Astrocyte (in vitro differentiated cells and primary cell): ENCODE measurements around the gene BTBD3. TPM values are rescaled to one million over a fixed set of nuclear protein-coding genes. Genes with fewer than 3 reads are reported as not detected.

ENCODE experiments used
- DNase-seq: peaks from one replicate; pipeline ENCODE4 v3.0.0-alpha.2; 2010; ENCODE audit warnings: low read depth
- FAIRE-seq: peaks from 2 replicates; lab custom pipeline; 2011; peaks lifted over from hg19 to GRCh38; lab: Jason Lieb, UNC
- H2AFZ ChIP-seq: 2 replicates; pipeline ENCODE4 v1.6.0; 2012; ENCODE audit warnings: low read depth, low read length, inconsistent platforms
- H3K27ac ChIP-seq: 2 replicates; pipeline ENCODE4 v1.5.1; 2011; ENCODE audit warnings: low read depth, low read length, inconsistent platforms
- H3K27me3 ChIP-seq: 2 replicates; pipeline ENCODE4 v1.6.0; 2011; ENCODE audit warnings: low read length, inconsistent platforms; ENCODE audit not compliant: insufficient read depth
- H3K36me3 ChIP-seq: 2 replicates; pipeline ENCODE4 v1.5.1; 2011; ENCODE audit warnings: low read length, inconsistent platforms; ENCODE audit not compliant: insufficient read depth
- H3K4me1 ChIP-seq: 2 replicates; pipeline ENCODE4 v1.5.1; 2011; ENCODE audit warnings: low read length, inconsistent platforms; ENCODE audit not compliant: insufficient read depth
- H3K4me2 ChIP-seq: 2 replicates; pipeline ENCODE4 v1.6.0; 2012; ENCODE audit warnings: low read length, inconsistent platforms
- H3K4me3 ChIP-seq: 2 replicates; pipeline ENCODE4 v1.5.1; 2011; ENCODE audit warnings: low read depth, mild to moderate bottlenecking, low read length, inconsistent platforms; ENCODE audit not compliant: insufficient read depth
- H3K79me2 ChIP-seq: 2 replicates; pipeline ENCODE4 v1.6.0; 2012; ENCODE audit warnings: mild to moderate bottlenecking, low read length, inconsistent platforms; ENCODE audit not compliant: insufficient read depth
- H3K9ac ChIP-seq: 2 replicates; pipeline ENCODE4 v1.6.0; 2012; ENCODE audit warnings: mild to moderate bottlenecking, low read length, inconsistent platforms
- H3K9me3 ChIP-seq: 2 replicates; pipeline ENCODE4 v1.5.1; 2012; ENCODE audit warnings: low read depth, mild to moderate bottlenecking, low read length, inconsistent platforms; ENCODE audit not compliant: insufficient read depth
- H4K20me1 ChIP-seq: 2 replicates; pipeline ENCODE4 v1.6.0; 2012; ENCODE audit warnings: low read length, inconsistent platforms; ENCODE audit not compliant: insufficient read depth
- H3K27ac Mint-ChIP-seq: one replicate; pipeline ENCODE4 v1.8.0; 2021; ENCODE audit warnings: mild to moderate bottlenecking, mixed read lengths; ENCODE audit not compliant: unreplicated experiment
- H3K27me3 Mint-ChIP-seq: one replicate; pipeline ENCODE4 v1.8.0; 2021; ENCODE audit warnings: low read depth, mixed read lengths; ENCODE audit not compliant: unreplicated experiment
- H3K36me3 Mint-ChIP-seq: one replicate; pipeline ENCODE4 v1.8.0; 2021; ENCODE audit warnings: low read depth, mixed read lengths; ENCODE audit not compliant: unreplicated experiment
- H3K4me1 Mint-ChIP-seq: one replicate; pipeline ENCODE4 v1.8.0; 2021; ENCODE audit warnings: low read depth, mixed read lengths; ENCODE audit not compliant: unreplicated experiment
- H3K4me3 Mint-ChIP-seq: one replicate; pipeline ENCODE4 v1.8.0; 2021; ENCODE audit warnings: mild to moderate bottlenecking, moderate library complexity, mixed read lengths; ENCODE audit not compliant: unreplicated experiment
- H3K9me3 Mint-ChIP-seq: one replicate; pipeline ENCODE4 v1.8.0; 2021; ENCODE audit warnings: mild to moderate bottlenecking, mixed read lengths; ENCODE audit not compliant: unreplicated experiment
- EZH2 ChIP-seq: IDR thresholded peaks from 2 replicates; pipeline ENCODE4 v1.6.1; 2012; ENCODE audit warnings: mild to moderate bottlenecking, low read length, inconsistent platforms; ENCODE audit not compliant: insufficient read depth
- total RNA-seq: library from RNA; stranded (reverse); gene quantifications from 2 replicates; pipeline ENCODE4 v1.2.1, GENCODE V29; 2021
- TF ChIP-seq, protein P1 (sequence below): IDR thresholded peaks from 2 replicates; pipeline ENCODE4 v1.5.1; 2011; ENCODE audit warnings: low read depth, mild to moderate bottlenecking, inconsistent platforms, low read length, moderate library complexity; ENCODE audit not compliant: insufficient read depth

The BTBD3 gene
- total RNA-seq, 1 donor from 2014 or later = 35.9 TPM

DNA sequence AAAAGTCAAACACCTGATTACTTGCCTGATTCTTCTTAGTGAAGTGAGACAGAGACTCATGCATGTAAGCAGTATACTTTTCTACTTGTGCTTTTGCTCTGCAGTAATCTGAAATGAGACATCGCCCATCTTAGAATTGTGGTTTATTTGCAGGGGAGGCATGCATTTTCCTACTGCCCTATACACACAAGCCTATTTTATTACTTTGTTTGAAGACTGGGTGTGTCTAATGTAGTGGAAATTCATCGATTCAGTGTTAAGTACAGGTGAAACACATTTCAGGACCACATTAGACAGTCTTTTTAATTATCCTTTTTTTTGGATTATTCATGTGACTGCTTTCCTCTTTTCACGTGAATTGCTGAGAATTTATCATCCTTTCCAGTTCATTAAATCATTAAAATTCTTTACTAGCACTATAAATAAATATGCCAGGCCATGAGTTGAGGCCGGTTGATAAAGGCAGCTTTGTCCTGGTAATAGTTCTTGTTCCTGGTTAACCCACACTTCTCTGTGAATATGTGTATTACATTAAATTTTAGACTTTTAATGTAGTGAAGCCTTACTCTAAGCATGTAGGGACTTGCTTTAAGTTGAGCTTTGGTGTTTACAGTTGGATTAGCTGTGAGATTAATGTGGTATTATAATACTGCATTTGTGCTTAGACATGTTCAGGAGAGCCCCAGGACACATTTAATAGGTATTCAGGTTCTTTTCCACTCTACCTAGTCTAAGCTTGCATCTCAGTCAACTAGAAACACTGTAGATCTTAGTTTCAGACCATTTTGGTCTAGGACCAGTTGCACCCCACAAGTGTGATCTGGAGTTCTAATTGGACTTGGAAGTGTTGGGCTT is 10.8 kb upstream of the BTBD3 start:
- Mint-ChIP-seq H3K4me3 (no peak overlapping the region), H3K27ac (no peak overlapping the region), H3K9me3 (no peaks in the 10 kb centered on the region), H3K27me3 (no peaks in the 10 kb centered on the region), H3K36me3 (no peaks in the 10 kb centered on the region), H3K4me1 (peaks cover 41% of the 10 kb centered on the region)
- peaks cover 9% of the 10 kb centered on the region for H3K4me1 ChIP-seq
- no peak overlapping the region for H3K27ac ChIP-seq
- TF ChIP-seq, protein P1, sequence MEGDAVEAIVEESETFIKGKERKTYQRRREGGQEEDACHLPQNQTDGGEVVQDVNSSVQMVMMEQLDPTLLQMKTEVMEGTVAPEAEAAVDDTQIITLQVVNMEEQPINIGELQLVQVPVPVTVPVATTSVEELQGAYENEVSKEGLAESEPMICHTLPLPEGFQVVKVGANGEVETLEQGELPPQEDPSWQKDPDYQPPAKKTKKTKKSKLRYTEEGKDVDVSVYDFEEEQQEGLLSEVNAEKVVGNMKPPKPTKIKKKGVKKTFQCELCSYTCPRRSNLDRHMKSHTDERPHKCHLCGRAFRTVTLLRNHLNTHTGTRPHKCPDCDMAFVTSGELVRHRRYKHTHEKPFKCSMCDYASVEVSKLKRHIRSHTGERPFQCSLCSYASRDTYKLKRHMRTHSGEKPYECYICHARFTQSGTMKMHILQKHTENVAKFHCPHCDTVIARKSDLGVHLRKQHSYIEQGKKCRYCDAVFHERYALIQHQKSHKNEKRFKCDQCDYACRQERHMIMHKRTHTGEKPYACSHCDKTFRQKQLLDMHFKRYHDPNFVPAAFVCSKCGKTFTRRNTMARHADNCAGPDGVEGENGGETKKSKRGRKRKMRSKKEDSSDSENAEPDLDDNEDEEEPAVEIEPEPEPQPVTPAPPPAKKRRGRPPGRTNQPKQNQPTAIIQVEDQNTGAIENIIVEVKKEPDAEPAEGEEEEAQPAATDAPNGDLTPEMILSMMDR = no peak
- TF ChIP-seq EZH2 = no peak
- no peaks in the 10 kb centered on the region for H3K9me3 ChIP-seq
- H3K9ac ChIP-seq = no peak overlapping the region
- no peaks in the 10 kb centered on the region for H3K36me3 ChIP-seq
- H3K4me3 ChIP-seq = no peak overlapping the region
- FAIRE-seq = no peak
- DNase-seq = peak; percentile 25
- H4K20me1 ChIP-seq = peaks cover 23% of the 10 kb centered on the region
- no peak overlapping the region for H2AFZ ChIP-seq
- H3K79me2 ChIP-seq = peaks cover 96% of the 10 kb centered on the region
- H3K27me3 ChIP-seq = no peaks in the 10 kb centered on the region
- no peak overlapping the region for H3K4me2 ChIP-seq

DNA sequence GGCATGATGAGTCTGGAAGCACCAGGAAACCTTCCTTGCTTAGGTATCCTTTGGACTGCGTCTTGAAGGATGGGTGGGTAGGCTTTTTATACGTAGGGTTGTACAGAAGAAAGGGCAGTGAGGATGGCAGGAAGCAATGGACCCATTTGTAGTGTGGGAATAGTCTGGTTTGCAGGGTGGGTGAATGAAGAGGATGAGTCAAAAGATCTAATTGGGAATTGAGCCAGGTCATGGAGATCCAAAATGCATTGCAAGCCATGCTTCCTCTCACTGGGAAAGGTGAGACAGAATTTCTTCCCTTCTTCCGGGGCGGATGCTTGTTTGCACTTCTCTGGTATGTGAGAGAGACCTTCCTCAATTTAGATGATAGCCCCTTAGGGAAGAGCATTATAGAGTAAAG is 10.1 kb upstream of the BTBD3 start:
- Histone ChIP-seq H3K27me3 (no peaks in the 10 kb centered on the region), H3K9ac (no peak overlapping the region), H3K4me1 (peaks cover 1% of the 10 kb centered on the region), H2AFZ (no peak overlapping the region), H3K36me3 (no peaks in the 10 kb centered on the region), H4K20me1 (peaks cover 28% of the 10 kb centered on the region), H3K9me3 (no peaks in the 10 kb centered on the region), H3K4me3 (no peak overlapping the region), H3K27ac (no peak overlapping the region), H3K79me2 (peaks cover 99% of the 10 kb centered on the region), H3K4me2 (no peak overlapping the region)
- DNase-seq (no peak), FAIRE-seq (peak; percentile 5)
- Mint-ChIP-seq H3K27me3 (no peaks in the 10 kb centered on the region), H3K27ac (no peak overlapping the region), H3K4me1 (peaks cover 36% of the 10 kb centered on the region), H3K4me3 (no peak overlapping the region), H3K9me3 (no peaks in the 10 kb centered on the region), H3K36me3 (no peaks in the 10 kb centered on the region)
- TF ChIP-seq, protein P1 = no peak
- no peak for TF ChIP-seq EZH2
